Transverse colon (tissue), 4 donors: ENCODE results near the gene DOCK7. TPM values are rescaled to one million over a fixed set of nuclear protein-coding genes. Genes with fewer than 3 reads are reported as not detected.
"Not testable (repeated sequence)": the region's sequence is repeated elsewhere in the genome, so short reads cannot be mapped to it uniquely, and the experiment has no call there.

Experiments used
- DNase-seq: peaks from one replicate; pipeline ENCODE4 v3.0.0-alpha.2; 2019
- H3K27ac ChIP-seq, 4 donors: fragments of 200-600 bp; sonication (generic); 2 replicates each; pipeline ENCODE4 v1.5.1; 2016 to 2018; ENCODE audit warnings: inconsistent platforms in 4 of 4
- H3K27me3 ChIP-seq: fragments of 200-600 bp; sonication (generic); 2 replicates; pipeline ENCODE4 v1.5.1; 2017; ENCODE audit warnings: inconsistent platforms
- H3K36me3 ChIP-seq, 4 donors: fragments of 200-600 bp; sonication (generic); 2 replicates each; pipeline ENCODE4 v1.5.1; 2017 to 2019; ENCODE audit warnings: inconsistent platforms in 4 of 4
- H3K4me1 ChIP-seq, 4 donors: fragments of 200-600 bp; sonication (generic); 2 replicates each; pipeline ENCODE4 v1.5.1; 2017 to 2020; ENCODE audit warnings: inconsistent platforms in 4 of 4
- H3K4me3 ChIP-seq, 4 donors: fragments of 200-600 bp; sonication (generic); 1 replicate in 1 of 4; 2 replicates in 3 of 4; pipeline versions ENCODE4 v1.5.1 to v1.6.1; 2017 to 2019; ENCODE audit warnings: inconsistent platforms in 4 of 4
- H3K9me3 ChIP-seq, 2 donors: fragments of 200-600 bp; sonication (generic); 2 replicates each; pipeline ENCODE4 v1.5.1; 2017 to 2019; ENCODE audit warnings: inconsistent platforms in 2 of 2
- CTCF ChIP-seq, 5 experiments: fragments of 200-600 bp in 3 of 5; fragments of 450-650 bp in 2 of 5; sonication (generic) in 3 of 5; IDR thresholded peaks; 1 replicate in 2 of 5; 2 replicates in 3 of 5; pipeline ENCODE4 v1.5.1; 2016 to 2017; ENCODE audit warnings: antibody characterized with exemption in 5 of 5, inconsistent platforms in 3 of 5, mild to moderate bottlenecking in 2 of 5, moderate library complexity in 1 of 5
- EP300 ChIP-seq: sonication (generic); formaldehyde crosslinking; IDR thresholded peaks from one replicate; pipeline ENCODE4 v1.6.1; 2017; ENCODE audit warnings: antibody characterized with exemption, low read depth
- POLR2A ChIP-seq: fragments of 450-650 bp; IDR thresholded peaks from one replicate; pipeline ENCODE4 v1.6.1; 2016; ENCODE audit warnings: antibody characterized with exemption, mild to moderate bottlenecking, moderate library complexity
- POLR2AphosphoS5 ChIP-seq, 3 donors: sonication (generic); formaldehyde crosslinking; IDR thresholded peaks; one replicate each; pipeline ENCODE4 v1.6.1; 2016; ENCODE audit warnings: antibody characterized with exemption in 3 of 3
- WGBS, 2 donors: methylation state at CpG; one replicate each; pipeline ENCODE4 v1.1.5; 2018; ENCODE audit warnings: low coverage in 1 of 2; 5-methylcytosine and 5-hydroxymethylcytosine counted together
- in situ Hi-C, 4 donors: fragments of 200-750 bp; cut with MboI; loops; one replicate each; pipeline versions ENCODE4 v1.15.0 to v1.15.1; 2017; ENCODE audit warnings: low sequenced_read_pairs in 3 of 4, low pct_ligation_motif_present in 1 of 4, low pct_unique_long_range_greater_than_20kb in 1 of 4
- intact Hi-C: fragments of 100-400 bp; cut with DNase I; formaldehyde crosslinking; loops from one replicate; pipeline ENCODE4 v1.15.1; 2023; ENCODE audit warnings: low total_unique reads
- total RNA-seq, 4 donors: library from RNA; depleted of rRNA; stranded (reverse); fragments of >200 nt; gene quantifications; one replicate each; pipeline ENCODE4 v1.1.0, GENCODE V29; 2016

DOCK7 gene
- total RNA-seq, 4 donors from 2014 or later = 33.7 to 138 (median 58.1) TPM

- H3K36me3 ChIP-seq = no peaks in the 10 kb centered on the region
- H3K27me3 ChIP-seq = no peaks in the 10 kb centered on the region
- TF ChIP-seq POLR2A (no peak), EP300 (no peak), POLR2AphosphoS5 (IDR thresholded peaks at IDR 0.05) (no peak), CTCF (IDR thresholded peaks at IDR 0.05) (no peak)
- in situ Hi-C loops (no loop called here), intact Hi-C loops (no loop called here)
- H3K4me3 ChIP-seq = no peak overlapping the region
- H3K9me3 ChIP-seq = no peaks in the 10 kb centered on the region
- peak overlapping the region; percentile 58 to 79 (median 61) for H3K27ac ChIP-seq
- WGBS, 2 donors = 38 to 44% methylated on average over 4 to 6 of the region's 7 CpGs
- no peak for DNase-seq
- peaks cover 0 to 24% (median 6%) of the 10 kb centered on the region in 4 donors for H3K4me1 ChIP-seq
Measured at GRCh38 chr1:62706985-62707743, 19.0 kb upstream of the DOCK7 start.

DNA sequence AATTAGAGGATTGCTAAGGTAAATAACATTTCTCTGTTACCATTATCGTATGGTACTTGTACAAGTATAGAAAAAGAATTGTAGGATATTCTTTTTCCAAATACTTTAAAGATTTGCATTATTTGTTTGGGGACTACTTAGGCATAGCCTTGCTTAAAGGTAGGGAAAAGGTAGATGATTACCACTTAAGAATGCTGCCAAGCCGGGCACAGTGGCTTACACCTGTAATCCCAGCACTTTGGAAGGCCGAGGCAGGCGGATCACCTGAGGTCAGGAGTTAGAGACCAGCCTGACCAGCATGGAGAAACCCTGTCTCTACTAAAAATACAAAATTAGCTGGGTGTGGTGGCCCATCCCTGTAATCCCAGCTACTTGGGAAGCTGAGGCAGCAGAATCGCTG lies 10.0 kb upstream of the DOCK7 start:
- H3K4me3 ChIP-seq, H3K27me3 ChIP-seq, intact Hi-C loops, DNase-seq, H3K36me3 ChIP-seq, in situ Hi-C loops, H3K27ac ChIP-seq, H3K4me1 ChIP-seq, H3K9me3 ChIP-seq: not testable (repeated sequence)
- 77 to 89% methylated on average over 1 to 5 of the region's 5 CpGs for WGBS, 2 donors

DNA sequence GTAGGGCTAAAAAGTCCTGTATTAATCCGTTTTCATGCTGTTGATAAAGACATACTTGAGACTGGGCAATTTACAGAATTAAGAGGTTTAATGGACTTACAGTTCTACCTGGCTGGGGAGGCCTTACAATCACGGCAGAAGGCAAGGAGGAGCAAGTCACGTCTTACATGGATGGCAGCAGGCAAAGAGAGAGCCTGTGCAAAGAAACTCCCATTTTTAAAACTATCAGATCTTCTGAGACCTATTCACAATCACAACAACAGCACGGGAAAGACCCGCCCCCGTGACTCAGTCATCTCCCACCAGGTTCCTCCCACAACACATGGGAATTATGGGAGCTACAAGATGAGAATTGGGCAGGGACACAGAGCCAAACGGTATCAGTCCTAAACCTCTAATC lies 6.3 kb upstream of the DOCK7 start:
- H3K27me3 ChIP-seq, DNase-seq, H3K27ac ChIP-seq, H3K9me3 ChIP-seq, intact Hi-C loops, H3K36me3 ChIP-seq, in situ Hi-C loops, H3K4me3 ChIP-seq: not testable (repeated sequence)
- WGBS, 2 donors = 79% methylated on average over 7 of the region's 7 CpGs; no CpG with 5 or more reads in 1 of the 2 donors
- peaks cover 14 to 22% (median 19%) of the 10 kb centered on the region in 4 donors for H3K4me1 ChIP-seq

DNA sequence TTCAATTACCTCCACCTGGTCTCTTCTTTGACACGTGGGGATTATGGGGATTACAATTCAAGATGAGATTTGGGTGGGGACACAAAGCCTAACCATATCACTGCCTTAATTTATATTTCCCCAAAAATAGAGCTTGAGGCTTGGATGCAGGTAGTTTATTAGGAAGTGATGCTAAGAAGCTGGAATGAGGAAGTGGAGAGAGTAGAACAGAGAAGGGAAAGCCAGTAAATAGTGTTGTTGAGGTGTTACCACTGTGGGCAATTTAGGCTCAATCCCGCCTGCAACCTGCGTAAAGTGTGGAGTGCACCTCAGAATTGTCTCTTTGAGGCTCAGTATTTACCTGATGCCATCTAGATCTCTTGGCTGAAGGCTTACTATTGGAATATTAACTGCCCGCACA lies 4.9 kb upstream of the DOCK7 start:
- 93 to 100% methylated on average over 1 to 4 of the region's 4 CpGs for WGBS, 2 donors
- DNase-seq = no peak
- H3K36me3 ChIP-seq = no peaks in the 10 kb centered on the region
- no peak overlapping the region for H3K4me3 ChIP-seq
- in situ Hi-C loops (no loop called here), intact Hi-C loops (no loop called here)
- TF ChIP-seq POLR2AphosphoS5 (IDR thresholded peaks at IDR 0.05) = no peak
- no peak for TF ChIP-seq POLR2A
- TF ChIP-seq CTCF (IDR thresholded peaks at IDR 0.05) = no peak
- no peak for TF ChIP-seq EP300
- peaks cover 14 to 30% (median 24%) of the 10 kb centered on the region in 4 donors for H3K4me1 ChIP-seq
- no peaks in the 10 kb centered on the region for H3K27me3 ChIP-seq
- H3K9me3 ChIP-seq = no peaks in the 10 kb centered on the region
- H3K27ac ChIP-seq = no peak overlapping the region

DNA sequence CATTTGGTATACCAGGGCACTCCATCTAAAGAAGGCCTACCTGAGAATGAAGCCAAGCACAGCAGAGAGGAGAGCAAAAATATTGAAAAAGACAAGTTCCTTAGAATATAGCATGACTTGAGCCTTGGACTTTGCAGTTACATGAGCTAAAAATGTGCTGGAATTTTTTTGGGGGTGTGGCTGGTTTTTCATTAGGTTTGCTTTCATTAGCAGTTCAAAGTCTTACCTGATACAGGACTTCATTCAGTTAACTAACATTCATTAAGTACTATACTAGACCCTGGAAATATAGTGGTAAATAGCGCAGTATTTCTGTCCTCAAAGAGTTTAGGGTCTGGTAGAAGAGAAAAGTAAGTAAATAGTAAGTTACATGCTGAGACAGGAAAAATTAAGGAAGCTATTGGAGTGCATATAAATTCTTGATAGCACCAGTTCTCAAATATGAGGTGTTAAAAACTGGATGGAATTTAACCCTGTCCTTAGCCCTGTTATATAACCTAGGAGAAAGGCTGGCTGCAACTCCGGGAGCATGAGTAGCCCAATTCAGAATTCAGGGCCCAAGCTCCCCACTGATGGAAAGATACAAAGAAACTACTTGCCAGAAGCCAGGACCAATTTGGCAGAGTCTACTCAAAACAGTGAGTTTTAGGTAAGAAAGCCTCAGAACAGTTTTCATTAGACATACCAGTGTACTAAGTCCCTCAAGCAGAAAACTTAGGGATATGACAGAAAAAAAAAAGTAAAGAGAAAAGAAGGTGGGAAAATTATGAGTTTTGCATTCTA lies 3.1 kb upstream of the DOCK7 start:
- H3K9me3 ChIP-seq = no peaks in the 10 kb centered on the region
- no peaks in the 10 kb centered on the region for H3K27me3 ChIP-seq
- in situ Hi-C loops (no loop called here), intact Hi-C loops (no loop called here)
- TF ChIP-seq POLR2A = no peak
- TF ChIP-seq POLR2AphosphoS5 (IDR thresholded peaks at IDR 0.05) = no peak
- no peak for TF ChIP-seq CTCF (IDR thresholded peaks at IDR 0.05)
- no peak for TF ChIP-seq EP300
- H3K4me1 ChIP-seq = peaks cover 14 to 40% (median 31%) of the 10 kb centered on the region in 4 donors
- no peak overlapping the region for H3K4me3 ChIP-seq
- 79 to 100% methylated on average over 1 to 2 of the region's 2 CpGs for WGBS, 2 donors
- H3K36me3 ChIP-seq = no peaks in the 10 kb centered on the region
- peak overlapping the region; percentile 88 to 95 (median 93) for H3K27ac ChIP-seq
- no peak for DNase-seq
